ENCODE measurements around the gene SLC18A2.
"Not testable (repeated sequence)": the region's sequence is repeated elsewhere in the genome, so short reads cannot be mapped to it uniquely, and the experiment has no call there.

The SLC18A2 gene

GRCh38 chr10:117224881-117225280 lies 16.0 kb upstream of the SLC18A2 start:
- no peak overlapping the region for H3K4me3 ChIP-seq (ENCODE audit: low read length)

GRCh38 chr10:117226813-117227451 lies 14.0 kb upstream of the SLC18A2 start:
- H3K9me2 ChIP-seq (replicated peaks; ENCODE audit: control insufficient read depth, low read length) = no peaks in the 10 kb centered on the region
- H3K79me2 ChIP-seq (ENCODE audit: control insufficient read depth, low read length) = no peaks in the 10 kb centered on the region
- no peaks in the 10 kb centered on the region for H3K9me3 ChIP-seq (ENCODE audit: control insufficient read depth, insufficient read depth, low read length)
- H4K20me1 ChIP-seq (ENCODE audit: control insufficient read depth, insufficient read depth, low read depth, low read length) = no peaks in the 10 kb centered on the region
- H3K4me2 ChIP-seq (ENCODE audit: low read length) = no peak overlapping the region
- H3K4me1 ChIP-seq (ENCODE audit: control insufficient read depth, low read length) = no peaks in the 10 kb centered on the region
- no peaks in the 10 kb centered on the region for H3F3A ChIP-seq (ENCODE audit: control insufficient read depth, insufficient read depth)
- no peaks in the 10 kb centered on the region for H3K36me3 ChIP-seq (ENCODE audit: control insufficient read depth, low read length)
- peaks cover 16% of the 10 kb centered on the region for H3K27me3 ChIP-seq (ENCODE audit: control insufficient read depth, low read length)
- no peak overlapping the region for H3K27ac ChIP-seq (ENCODE audit: low read depth, low read length)
- no peak overlapping the region for H3K4me3 ChIP-seq (ENCODE audit: low read length)
- peak; percentile 69 for TF ChIP-seq CTCF (IDR thresholded peaks at IDR 0.05; ENCODE audit: low read depth, low read length, poor library complexity, severe bottlenecking)
- no peak for TF ChIP-seq EZH2phosphoT487 (IDR thresholded peaks at IDR 0.05; ENCODE audit: borderline replicate concordance, low read length)

More at GRCh38 chr10:117224881-117225280, 16.0 kb upstream of the SLC18A2 start:
- H3K9me3 ChIP-seq (ENCODE audit: control insufficient read depth, insufficient read depth, low read length) = no peaks in the 10 kb centered on the region
- no peak overlapping the region for H3K4me2 ChIP-seq (ENCODE audit: low read length)
- no peaks in the 10 kb centered on the region for H3K79me2 ChIP-seq (ENCODE audit: control insufficient read depth, low read length)
- H3K27ac ChIP-seq (ENCODE audit: low read depth, low read length) = no peak overlapping the region
- no peaks in the 10 kb centered on the region for H3K4me1 ChIP-seq (ENCODE audit: control insufficient read depth, low read length)
- no peaks in the 10 kb centered on the region for H3K36me3 ChIP-seq (ENCODE audit: control insufficient read depth, low read length)
- no peaks in the 10 kb centered on the region for H3K9me2 ChIP-seq (replicated peaks; ENCODE audit: control insufficient read depth, low read length)
- H3K27me3 ChIP-seq (ENCODE audit: control insufficient read depth, low read length) = peaks cover 7% of the 10 kb centered on the region; the same call in 1 of the 2 replicates
- H4K20me1 ChIP-seq (ENCODE audit: control insufficient read depth, insufficient read depth, low read depth, low read length) = no peaks in the 10 kb centered on the region
- TF ChIP-seq CTCF (IDR thresholded peaks at IDR 0.05; ENCODE audit: low read depth, low read length, poor library complexity, severe bottlenecking) (no peak), EZH2phosphoT487 (IDR thresholded peaks at IDR 0.05; ENCODE audit: borderline replicate concordance, low read length) (no peak)
- no peaks in the 10 kb centered on the region for H3F3A ChIP-seq (ENCODE audit: control insufficient read depth, insufficient read depth)

GRCh38 chr10:117228210-117228609 lies 12.7 kb upstream of the SLC18A2 start:
- Histone ChIP-seq H3K36me3 (ENCODE audit: control insufficient read depth, low read length) (no peaks in the 10 kb centered on the region), H3K4me2 (ENCODE audit: low read length) (no peak overlapping the region), H3K4me1 (ENCODE audit: control insufficient read depth, low read length) (no peaks in the 10 kb centered on the region), H3K79me2 (ENCODE audit: control insufficient read depth, low read length) (no peaks in the 10 kb centered on the region), H3F3A (ENCODE audit: control insufficient read depth, insufficient read depth) (no peaks in the 10 kb centered on the region), H3K9me3 (ENCODE audit: control insufficient read depth, insufficient read depth, low read length) (no peaks in the 10 kb centered on the region), H3K4me3 (ENCODE audit: low read length) (no peak overlapping the region), H4K20me1 (ENCODE audit: control insufficient read depth, insufficient read depth, low read depth, low read length) (no peaks in the 10 kb centered on the region), H3K27ac (ENCODE audit: low read depth, low read length) (no peak overlapping the region), H3K9me2 (replicated peaks; ENCODE audit: control insufficient read depth, low read length) (no peaks in the 10 kb centered on the region), H3K27me3 (ENCODE audit: control insufficient read depth, low read length) (peaks cover 19% of the 10 kb centered on the region)
- TF ChIP-seq CTCF (IDR thresholded peaks at IDR 0.05; ENCODE audit: low read depth, low read length, poor library complexity, severe bottlenecking) (no peak), EZH2phosphoT487 (IDR thresholded peaks at IDR 0.05; ENCODE audit: borderline replicate concordance, low read length) (no peak)

- H3K9me3 ChIP-seq (ENCODE audit: control insufficient read depth, insufficient read depth, low read length); H3K4me3 ChIP-seq (ENCODE audit: low read length); H3K4me2 ChIP-seq (ENCODE audit: low read length); H3K9me2 ChIP-seq (replicated peaks; ENCODE audit: control insufficient read depth, low read length); H3F3A ChIP-seq (ENCODE audit: control insufficient read depth, insufficient read depth); H3K79me2 ChIP-seq (ENCODE audit: control insufficient read depth, low read length); H3K27ac ChIP-seq (ENCODE audit: low read depth, low read length); H3K4me1 ChIP-seq (ENCODE audit: control insufficient read depth, low read length); H4K20me1 ChIP-seq (ENCODE audit: control insufficient read depth, insufficient read depth, low read depth, low read length); H3K36me3 ChIP-seq (ENCODE audit: control insufficient read depth, low read length): not testable (repeated sequence)
- peaks cover 24% of the 10 kb centered on the region for H3K27me3 ChIP-seq (ENCODE audit: control insufficient read depth, low read length)
Measured at GRCh38 chr10:117230107-117230506, 10.8 kb upstream of the SLC18A2 start.
